Measurements from ENCODE around the gene RBPMS2.
"Not testable (repeated sequence)": the region's sequence is repeated elsewhere in the genome, so short reads cannot be mapped to it uniquely, and the experiment has no call there.

The RBPMS2 gene

GRCh38 chr15:64775551-64776401 lies at the start of gene RBPMS2:
Gene RBPMS2, minus strand, starts transcription at chr15:64775589. Its CDS starts 270 bp downstream, at chr15:64775319.
- in situ Hi-C loops (cut with MboI; ENCODE audit: low sequenced_read_pairs) = no loop called here

DNA sequence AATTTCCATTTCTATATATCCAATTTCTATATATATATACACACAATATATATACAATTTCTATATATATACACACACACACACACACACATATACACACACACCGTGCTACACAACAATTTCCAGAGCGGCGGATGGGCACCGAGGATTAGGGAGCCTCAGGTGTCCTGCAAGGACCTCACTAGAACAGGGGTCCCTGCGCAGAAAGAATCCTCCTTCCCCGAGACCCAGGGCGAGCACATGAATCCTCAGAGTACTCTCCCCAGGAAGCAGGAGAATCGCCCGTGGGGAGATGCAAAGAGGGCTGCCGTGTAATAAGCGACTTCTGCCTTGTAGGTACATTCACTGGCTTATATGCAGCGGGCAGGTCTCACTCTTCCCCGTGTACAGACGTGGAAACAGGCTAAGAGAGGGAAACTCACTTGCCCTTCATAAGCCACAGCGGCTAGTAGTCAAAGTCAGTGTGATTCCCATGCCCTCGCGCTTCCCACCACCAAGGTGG lies 49.6 kb upstream of the RBPMS2 start:
- in situ Hi-C loops (cut with MboI; ENCODE audit: low sequenced_read_pairs) = no loop called here

- in situ Hi-C loops (cut with MboI; ENCODE audit: low sequenced_read_pairs) = no loop called here
Measured at GRCh38 chr15:64816452-64816851, 41.1 kb upstream of the RBPMS2 start.

DNA sequence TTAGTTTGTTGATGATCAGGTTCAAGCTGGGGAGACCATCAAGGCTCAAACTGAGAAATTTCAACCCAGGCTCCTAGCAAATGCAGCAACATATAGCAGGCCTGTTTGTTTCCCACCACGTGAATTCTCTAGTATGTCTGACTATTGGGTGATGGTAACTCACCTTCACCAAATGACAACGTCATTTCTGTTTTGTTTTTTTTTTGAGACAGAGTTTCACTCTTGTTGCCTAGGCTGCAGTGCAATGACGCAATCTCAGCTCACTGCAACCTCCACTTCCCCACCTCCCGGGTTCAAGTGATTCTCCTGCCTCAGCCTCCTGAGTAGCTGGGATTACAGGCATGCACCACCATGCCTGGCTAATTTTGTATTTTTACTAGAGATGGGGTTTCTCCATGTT lies 39.6 kb upstream of the RBPMS2 start:
- in situ Hi-C loops (cut with MboI; ENCODE audit: low sequenced_read_pairs) = not testable (repeated sequence)

- in situ Hi-C loops (cut with MboI; ENCODE audit: low sequenced_read_pairs) = not testable (repeated sequence)
Measured at GRCh38 chr15:64814283-64814682, 38.9 kb upstream of the RBPMS2 start.

DNA sequence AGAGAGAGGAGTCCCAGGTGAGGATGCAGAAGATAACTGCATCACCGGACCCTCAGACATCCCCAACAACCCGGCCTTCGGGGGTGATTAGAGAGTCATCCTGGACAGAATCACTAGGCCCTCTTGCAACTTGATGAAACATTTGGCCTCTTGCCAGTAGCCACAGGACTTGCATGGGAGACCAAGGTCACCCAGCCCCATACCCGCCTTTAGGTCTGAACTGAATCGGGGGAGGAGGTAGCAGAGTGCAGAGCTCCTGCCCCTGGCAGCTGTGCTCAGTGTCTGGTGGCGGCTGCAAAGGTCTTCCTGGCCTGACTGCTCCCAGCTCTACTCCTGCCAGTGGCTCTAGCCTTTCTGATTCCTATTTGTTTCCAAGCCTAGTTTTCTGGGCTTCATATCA lies 37.7 kb upstream of the RBPMS2 start:
- in situ Hi-C loops (cut with MboI; ENCODE audit: low sequenced_read_pairs) = no loop called here

GRCh38 chr15:64810497-64811326 lies 35.3 kb upstream of the RBPMS2 start:
- in situ Hi-C loops (cut with MboI; ENCODE audit: low sequenced_read_pairs) = no loop called here

GRCh38 chr15:64809649-64810496 lies 34.5 kb upstream of the RBPMS2 start:
- in situ Hi-C loops (cut with MboI; ENCODE audit: low sequenced_read_pairs) = no loop called here

GRCh38 chr15:64808785-64809453 lies 33.5 kb upstream of the RBPMS2 start:
- in situ Hi-C loops (cut with MboI; ENCODE audit: low sequenced_read_pairs) = no loop called here

GRCh38 chr15:64807751-64808222 lies 32.4 kb upstream of the RBPMS2 start:
- in situ Hi-C loops (cut with MboI; ENCODE audit: low sequenced_read_pairs) = no loop called here

DNA sequence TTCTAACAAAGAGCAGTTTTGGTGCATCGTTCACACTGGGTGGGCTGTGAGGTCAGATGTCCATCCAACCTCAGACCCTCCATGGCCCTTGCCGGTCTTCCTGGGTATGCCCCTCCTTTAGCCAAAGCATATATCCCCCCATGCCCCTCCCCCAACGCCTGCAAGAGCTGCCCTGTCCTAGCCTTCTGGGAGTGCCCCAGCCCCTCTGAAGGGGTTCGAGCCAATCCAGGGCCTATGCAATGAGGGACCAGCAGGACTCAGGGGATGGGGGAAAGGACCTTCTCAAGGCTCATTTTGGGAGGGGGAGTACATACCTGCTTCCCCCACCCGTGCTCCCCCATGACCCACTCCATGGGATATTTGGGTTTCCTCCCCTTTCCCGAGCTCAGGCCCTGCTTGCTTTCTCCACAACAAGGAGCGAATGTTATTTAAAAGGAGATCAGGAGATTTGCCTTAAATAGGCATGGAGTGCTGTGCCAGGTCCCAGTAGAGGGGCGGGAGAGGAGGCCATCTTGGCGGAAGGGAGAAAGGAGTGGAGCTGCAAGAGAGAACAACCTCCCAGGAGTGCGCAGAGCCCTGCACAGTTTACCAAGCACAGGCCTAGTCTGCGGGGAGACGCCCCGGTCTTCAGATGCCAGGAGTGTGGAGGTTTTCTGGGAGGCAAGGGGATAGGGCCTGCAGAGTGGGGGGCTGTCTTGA lies 31.8 kb upstream of the RBPMS2 start:
- in situ Hi-C loops (cut with MboI; ENCODE audit: low sequenced_read_pairs) = no loop called here

DNA sequence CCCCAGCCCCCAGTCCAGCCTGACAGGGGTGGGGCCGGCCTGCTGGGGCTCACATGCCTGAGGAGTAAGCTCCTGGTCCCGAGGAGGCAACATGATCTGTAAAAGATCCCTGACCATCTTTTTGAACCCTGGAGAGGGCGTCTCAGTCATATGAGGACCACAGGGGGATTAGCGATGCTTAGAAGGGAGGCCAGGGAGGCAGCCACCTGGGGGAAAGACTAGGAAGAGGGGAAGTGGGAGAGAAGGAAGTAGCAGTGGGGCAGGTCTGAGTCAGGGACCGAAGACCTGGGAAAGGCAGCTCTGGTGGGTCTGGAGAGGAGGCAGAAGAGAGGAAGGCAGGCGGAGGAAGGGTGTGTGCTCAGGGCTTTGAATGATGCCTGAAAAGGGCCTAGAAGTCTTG lies 31.1 kb upstream of the RBPMS2 start:
- in situ Hi-C loops (cut with MboI; ENCODE audit: low sequenced_read_pairs) = no loop called here

DNA sequence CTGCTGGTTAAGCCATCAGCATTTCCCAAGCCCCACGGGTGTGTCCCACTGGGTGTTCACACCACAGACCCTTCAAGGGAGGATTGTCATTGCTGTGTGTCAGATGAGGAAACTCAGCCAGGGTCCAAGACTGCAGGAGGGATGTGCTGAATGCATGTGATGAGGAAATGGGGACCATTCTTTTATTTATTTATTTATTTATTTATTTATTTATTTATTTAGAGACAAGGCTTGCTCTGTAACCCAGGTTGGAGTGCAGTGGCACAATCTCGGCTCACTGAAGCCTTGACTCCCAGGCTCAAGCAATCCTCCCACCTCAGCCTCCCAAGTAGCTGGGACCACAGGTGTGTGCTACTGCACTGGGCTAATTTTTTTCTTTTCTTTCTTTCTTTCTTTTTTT lies 29.2 kb upstream of the RBPMS2 start:
- in situ Hi-C loops (cut with MboI; ENCODE audit: low sequenced_read_pairs) = no loop called here

GRCh38 chr15:64803526-64803925 lies 28.1 kb upstream of the RBPMS2 start:
- in situ Hi-C loops (cut with MboI; ENCODE audit: low sequenced_read_pairs) = no loop called here

DNA sequence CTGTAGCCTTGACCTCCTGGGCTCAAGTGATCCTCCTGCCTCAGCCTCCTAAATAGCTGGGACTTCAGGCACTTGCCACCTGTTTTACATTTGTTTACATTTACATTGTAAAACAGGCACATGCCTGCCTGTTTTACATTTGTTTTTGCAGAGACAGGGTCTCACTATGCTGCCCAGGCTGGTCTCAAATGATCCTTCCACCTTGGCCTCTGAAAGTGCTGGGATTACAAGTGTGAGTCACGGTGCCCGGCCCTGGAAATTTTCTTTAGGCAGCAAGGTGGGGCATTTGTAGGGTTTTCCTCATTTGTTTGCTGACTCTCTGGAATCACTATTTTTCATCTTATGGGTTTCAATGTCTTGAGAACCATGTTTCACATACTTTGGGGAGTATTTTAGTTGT lies 25.1 kb upstream of the RBPMS2 start:
- in situ Hi-C loops (cut with MboI; ENCODE audit: low sequenced_read_pairs) = no loop called here

GRCh38 chr15:64798905-64799304 lies 23.5 kb upstream of the RBPMS2 start:
- in situ Hi-C loops (cut with MboI; ENCODE audit: low sequenced_read_pairs) = not testable (repeated sequence)

- in situ Hi-C loops (cut with MboI; ENCODE audit: low sequenced_read_pairs) = not testable (repeated sequence)
Measured at GRCh38 chr15:64795921-64796320, 20.5 kb upstream of the RBPMS2 start.

DNA sequence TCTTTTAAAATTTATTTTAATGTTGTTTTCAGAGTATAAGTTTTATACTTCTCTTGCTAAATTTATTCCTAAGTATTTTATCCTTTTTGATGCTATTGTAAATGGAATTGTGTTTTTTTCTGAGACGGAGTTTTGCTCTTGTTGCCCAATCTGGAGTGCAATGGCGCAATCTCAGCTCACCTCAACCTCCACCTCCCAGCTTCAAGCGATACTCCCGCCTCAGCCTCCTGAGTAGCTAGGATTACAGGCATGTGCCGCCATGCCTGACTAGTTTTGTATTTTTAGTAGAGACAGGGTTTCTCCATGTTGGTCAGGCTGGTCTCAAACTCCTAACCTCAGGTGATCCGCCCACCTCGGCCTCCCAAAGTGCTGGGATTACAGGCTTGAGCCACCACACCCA lies 19.9 kb upstream of the RBPMS2 start:
- in situ Hi-C loops (cut with MboI; ENCODE audit: low sequenced_read_pairs) = not testable (repeated sequence)

- in situ Hi-C loops (cut with MboI; ENCODE audit: low sequenced_read_pairs) = no loop called here
Measured at GRCh38 chr15:64792282-64792681, 16.9 kb upstream of the RBPMS2 start.

GRCh38 chr15:64791401-64791800 lies 16.0 kb upstream of the RBPMS2 start:
- in situ Hi-C loops (cut with MboI; ENCODE audit: low sequenced_read_pairs) = no loop called here
